Kidney tubule cell (primary cell): ENCODE data around the gene ERBB4.
"Not testable (repeated sequence)": the region's sequence is repeated elsewhere in the genome, so short reads cannot be mapped to it uniquely, and the experiment has no call there.

ENCODE experiments used
- DNase-seq: peaks from one replicate; pipeline ENCODE4 v3.0.0-alpha.2; 2018; ENCODE audit warnings: low spot score

Gene ERBB4

DNA sequence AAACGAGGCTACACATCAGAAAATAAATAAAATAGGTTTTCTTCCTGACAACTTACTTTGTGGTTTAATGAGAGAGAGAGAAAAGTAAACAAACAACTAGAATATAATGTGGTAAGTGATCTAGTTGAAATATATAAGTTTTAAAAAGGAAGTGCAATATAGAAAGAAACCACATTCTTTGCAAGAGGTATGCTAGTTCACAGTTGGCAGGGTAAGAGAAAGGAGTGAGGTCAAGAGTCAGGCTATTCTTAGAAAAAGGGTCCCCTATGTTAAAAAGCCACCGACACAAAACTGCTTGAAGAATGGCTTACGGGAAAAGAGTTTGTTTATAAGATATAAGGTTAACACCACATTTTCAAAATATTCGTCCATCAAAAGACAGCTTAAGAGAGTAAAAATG, 462.1 kb downstream of the ERBB4 start:
- no peak for DNase-seq

- DNase-seq = peak; percentile 30
Measured at GRCh38 chr2:212073360-212073759, 465.2 kb downstream of the ERBB4 start.

DNA sequence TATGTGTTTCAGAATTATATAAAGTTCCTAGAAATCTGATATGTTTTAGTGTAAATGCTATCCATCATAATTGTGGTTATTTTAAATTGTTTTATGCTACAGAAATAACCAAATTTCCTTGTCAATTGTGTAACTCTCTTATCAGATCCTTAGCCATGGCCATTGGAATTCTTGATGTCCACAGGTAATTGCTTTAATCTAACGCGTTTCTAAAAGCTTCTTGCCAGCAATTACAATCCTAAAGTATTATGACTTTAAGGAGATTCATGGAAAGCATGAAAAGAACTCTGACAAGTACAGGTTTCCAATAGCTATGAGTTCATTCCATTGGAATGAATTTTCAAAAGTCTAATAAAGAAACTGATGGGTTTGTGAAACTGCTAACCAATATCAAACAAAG, 472.1 kb downstream of the ERBB4 start:
- no peak for DNase-seq

GRCh38 chr2:212064318-212064717, 474.3 kb downstream of the ERBB4 start:
- DNase-seq = no peak

DNA sequence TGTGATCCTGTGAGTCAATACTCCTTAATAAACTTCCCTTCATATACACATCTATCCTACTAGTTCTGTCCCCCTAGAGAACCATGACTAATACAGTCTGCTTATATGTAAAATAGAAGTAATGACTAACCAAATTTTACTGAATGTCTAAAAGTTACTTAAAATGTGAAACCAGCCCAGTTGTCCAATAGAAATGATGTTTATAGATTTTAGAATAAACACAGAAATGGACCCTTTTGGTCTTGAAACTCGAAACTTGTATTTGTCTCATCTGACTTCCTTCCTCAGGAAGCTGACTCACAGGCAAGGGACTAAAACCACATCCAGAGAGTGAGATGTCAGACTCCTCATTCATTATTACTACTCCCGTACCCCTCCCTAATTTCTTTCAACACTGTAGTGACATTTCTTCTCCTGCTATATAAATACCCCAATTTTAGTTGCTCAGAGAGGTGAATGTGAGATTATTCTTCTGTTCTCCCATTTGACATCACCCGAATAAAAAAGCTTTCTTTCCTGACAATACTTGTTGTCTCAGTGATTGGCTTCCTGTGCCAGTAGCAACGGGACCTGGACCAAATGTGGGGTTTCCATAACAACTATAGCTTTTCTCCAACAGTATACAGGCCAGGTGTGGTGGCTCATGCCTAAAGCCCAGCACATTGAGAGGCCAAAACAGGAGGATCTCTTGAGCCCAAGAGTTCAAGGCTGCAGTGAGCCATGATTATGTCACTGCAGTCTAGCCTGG, 486.0 kb downstream of the ERBB4 start:
- DNase-seq = no peak

DNA sequence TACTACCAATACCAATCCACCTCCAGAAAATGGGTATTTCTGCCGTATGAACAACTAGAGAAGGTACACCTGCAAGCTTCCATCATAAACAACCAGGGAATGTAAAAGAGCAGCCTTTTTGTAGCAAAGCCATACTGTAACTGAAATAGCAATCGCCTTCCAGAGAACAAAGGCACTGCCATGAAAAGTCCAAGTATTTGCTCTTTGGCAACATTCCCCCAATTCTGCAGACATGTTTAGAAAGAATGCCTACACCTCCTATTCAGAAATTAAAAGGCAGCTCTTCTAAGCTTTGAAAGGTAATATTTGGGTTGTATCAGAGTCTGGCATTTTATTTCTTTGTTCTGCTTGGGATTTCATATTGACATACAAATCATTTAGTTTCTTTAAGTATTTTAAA, 487.7 kb downstream of the ERBB4 start:
- DNase-seq = no peak

DNA sequence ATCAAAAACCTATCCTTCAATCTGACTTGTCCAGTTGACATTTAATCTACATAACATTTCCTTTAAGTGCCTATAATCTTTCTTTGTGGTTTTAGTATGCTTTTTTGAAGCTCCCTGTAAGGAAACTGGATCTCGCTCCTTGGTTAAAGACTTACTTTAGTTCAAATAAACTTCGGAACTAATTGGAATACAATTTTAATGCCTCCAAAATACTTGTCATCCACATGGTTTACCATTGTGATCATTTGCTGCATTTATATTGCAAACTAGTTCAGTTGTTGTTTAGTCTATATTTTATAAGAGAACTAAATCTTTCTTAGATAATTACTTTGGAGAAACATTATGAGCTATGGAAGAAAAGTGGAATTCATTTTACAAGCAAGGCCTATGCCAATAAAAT, 496.0 kb downstream of the ERBB4 start:
- DNase-seq = no peak

- DNase-seq = no peak
Measured at GRCh38 chr2:212037062-212037461, 501.5 kb downstream of the ERBB4 start.

DNA sequence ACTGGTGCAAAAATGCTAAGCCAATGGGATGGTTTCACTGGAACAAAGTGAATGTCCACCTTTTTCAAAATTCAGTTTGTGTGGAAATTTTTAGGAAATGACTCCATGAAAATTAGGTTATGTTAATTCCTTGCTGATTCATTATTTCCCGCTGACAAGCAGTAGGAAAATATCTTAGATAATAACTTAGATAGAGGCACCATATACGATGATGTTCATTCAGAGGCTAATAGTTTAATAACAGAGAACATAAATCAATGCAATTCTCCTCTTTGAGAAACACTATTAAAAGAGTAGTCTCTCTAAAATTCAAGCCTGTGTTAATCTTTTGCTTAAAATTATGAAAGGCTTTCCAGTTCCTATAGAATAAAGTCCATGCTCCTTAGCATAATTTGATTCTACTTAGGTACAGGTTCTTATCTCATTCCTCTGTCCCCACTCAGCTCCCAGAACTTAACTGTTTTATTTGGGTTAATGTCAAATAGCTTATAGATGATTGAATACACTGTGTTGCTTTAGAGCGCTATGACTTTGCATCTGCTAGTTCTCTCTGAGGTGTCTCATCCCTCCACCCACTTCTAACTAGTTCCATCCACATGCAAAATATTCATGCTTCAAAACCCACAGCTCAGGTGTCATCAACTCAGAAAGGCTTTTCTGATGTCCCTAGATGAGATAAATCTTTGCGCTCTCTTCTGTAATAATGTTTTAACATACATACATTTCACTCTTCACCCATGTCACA, 503.6 kb downstream of the ERBB4 start:
- DNase-seq = no peak

- no peak for DNase-seq
Measured at GRCh38 chr2:212033888-212034287, 504.7 kb downstream of the ERBB4 start.

GRCh38 chr2:212032536-212033219, 505.9 kb downstream of the ERBB4 start:
- no peak for DNase-seq

GRCh38 chr2:212032032-212032431, 506.6 kb downstream of the ERBB4 start:
- DNase-seq = peak; percentile 27

DNA sequence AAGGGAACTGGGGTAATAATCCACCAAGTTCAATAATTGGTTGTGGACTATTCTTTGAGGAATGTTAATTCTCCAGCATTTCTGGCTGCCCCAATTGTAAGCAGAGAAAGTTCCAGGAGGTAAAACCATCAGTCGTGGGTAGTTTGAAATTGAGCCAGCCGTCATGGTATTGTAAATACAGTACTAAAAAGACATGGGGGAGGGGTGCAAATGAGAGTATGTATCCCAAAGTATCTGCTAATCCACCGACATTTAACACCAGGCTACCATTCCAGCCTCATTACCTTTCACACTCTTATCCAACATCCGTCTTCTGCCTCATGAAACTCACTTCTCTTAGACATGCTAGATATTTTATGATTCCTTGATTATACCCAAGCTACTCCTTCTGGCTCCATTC, 507.9 kb downstream of the ERBB4 start:
- DNase-seq = no peak

DNA sequence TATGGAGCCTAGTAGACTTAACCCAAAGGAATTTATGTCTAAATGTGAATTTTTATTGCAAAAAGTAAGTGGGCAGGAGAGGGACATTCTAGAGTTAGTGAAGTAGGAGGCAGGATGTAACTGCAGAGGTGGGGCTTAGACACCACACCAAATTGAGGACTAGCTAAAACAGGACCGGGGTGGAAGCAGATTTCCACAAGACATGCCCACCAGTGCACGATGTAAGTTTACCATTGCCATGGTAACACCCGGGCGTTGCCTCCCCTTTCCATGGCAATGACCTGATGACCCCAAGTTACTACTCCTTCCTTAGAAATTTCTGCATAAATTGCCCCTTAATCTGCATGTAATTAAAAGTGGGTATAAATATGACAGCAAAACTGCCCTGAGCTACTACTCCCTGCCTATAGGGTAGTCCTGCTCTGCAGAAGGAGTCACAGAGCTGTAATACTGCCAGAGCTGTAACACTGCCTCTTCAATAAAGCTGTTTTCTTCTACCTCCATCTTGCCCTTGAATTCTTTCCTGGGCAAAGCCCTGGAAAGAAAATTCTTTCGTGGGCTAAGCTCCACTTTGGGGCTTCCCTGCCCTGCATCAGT, 509.7 kb downstream of the ERBB4 start:
- no peak for DNase-seq

DNA sequence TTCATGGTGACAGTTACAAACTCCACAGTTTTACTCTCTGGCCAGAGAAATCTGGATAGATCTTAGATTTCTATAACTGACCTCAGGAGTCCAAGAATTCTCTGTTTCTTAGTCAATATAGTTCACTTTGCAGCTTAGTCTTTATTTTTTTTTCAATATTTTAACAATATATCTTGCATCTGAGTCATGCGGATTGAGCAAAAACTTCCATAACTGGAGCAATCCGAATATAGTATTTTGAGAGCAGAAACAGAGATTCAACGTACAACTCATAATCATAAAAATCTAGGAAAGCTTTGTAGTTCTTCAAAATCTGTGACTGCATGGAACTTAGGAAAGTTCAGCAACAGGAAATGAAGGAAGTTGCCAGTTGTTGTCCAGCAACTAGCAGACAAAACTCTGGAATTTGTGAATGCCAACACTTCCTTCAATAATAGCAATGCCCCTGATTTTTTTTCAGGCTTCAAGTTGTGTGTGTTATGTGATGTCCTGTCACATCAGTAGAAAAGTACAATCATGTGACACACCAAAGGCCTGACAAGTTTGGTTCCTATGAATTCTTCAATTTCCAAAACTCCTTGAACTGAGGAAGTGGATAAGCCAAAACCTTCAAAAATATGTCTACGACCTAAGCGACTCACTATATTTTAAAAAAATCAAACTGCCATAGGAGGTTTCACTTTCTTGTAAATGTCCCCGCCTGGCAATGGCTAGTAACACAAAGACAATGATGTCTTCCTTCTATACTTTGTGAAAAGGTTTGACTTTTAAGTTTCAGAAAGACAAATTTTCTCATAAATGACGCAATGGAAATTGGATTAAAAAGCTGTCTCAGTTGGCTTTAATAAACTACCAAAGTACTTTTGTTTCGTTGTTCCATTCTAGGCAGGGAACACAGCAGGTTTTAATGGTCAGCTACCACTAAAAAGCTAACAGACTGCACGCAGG, 510.6 kb downstream of the ERBB4 start:
- DNase-seq = no peak

DNA sequence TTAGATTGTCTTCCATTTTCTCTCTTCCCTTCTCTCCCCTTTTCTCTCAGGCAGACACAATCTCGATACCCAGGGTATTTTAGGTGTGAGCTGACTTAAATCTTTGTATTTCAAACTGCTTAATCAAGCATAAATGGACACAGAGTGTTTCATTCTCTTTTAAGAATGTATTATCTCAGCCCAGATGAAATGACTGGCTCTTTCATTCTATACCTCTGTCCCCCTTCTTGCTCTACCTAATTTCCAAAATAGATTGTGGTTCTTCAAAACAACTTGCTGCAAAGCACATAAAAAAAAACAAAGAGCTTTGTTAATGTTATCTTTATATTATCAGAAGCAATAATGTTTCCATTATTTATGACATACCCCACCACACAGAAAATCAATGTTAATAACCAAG, 514.6 kb downstream of the ERBB4 start:
- DNase-seq = no peak

DNA sequence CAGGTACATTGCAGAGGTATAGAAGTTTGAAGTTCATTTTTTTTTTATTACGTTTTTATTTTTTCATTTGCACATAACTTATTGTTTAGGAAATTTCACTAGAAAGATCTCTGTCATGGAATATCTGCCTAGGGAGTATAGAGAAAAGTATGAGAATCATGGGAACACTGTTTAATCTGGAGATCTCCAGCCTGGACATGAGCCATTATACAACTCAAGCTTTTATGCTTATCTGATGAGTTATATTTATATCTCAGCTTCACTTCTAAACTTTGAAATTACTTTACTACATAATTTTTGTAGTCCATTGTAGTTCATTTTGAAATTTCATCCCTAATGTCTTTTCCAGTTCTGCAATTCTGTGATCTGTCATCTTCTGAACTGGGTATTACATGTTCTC, 515.6 kb downstream of the ERBB4 start:
- DNase-seq = no peak

DNA sequence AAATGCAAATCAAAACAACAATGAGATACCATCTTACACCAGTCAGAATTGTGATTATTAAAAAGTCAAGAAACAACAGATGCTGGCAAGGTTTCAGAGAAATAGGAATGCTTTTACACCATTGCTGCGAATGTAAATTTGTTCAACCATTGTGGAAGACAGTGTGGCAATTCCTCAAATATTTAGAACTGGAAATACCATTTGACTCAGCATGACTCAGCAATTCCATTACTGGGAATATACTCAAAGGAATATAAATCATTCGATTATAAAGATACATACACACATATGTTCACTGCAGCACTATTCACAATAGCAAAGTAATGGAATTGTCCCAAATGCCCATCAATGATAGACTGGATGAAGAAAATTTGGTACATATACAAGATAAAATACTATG, 516.7 kb downstream of the ERBB4 start:
- peak; percentile 56 for DNase-seq

DNA sequence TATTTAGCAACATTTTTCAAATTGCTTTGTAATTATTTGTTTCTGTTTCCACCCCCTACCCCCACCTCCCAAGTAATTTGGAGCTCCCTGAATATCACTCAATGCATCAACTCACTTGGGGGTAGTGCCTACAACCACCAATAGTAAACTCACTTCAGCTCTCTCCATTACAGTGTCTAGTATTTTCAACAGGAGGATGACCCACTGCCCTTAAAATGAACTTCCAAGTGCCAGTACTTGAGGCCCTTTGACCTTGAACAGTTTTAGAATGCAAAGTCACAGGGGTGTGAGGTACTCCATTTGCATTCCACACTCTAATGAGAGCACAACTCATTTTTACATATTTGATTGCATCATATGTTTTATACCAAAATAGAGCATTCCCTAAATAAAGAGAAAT, 523.0 kb downstream of the ERBB4 start:
- no peak for DNase-seq

DNA sequence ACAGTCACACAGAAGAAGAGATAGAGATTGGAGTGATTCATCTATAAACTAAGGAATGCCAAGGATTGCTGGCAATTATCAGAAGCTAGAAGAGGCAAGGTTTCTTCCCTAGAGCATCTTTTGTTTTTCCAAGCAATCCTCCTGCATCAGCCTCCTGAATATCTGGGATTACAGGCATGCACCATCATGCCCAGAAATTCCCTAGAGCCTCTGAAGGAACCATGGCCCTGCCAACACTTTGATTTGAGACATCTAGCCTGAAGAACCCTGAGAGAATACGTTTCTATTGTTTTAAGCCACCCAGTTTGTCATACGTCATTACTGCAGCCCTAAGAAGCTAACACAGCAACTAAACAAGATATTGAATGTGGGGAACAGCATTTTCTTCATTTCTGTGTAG, 525.0 kb downstream of the ERBB4 start:
- no peak for DNase-seq

- not testable (repeated sequence) for DNase-seq
Measured at GRCh38 chr2:212010305-212010704, 528.3 kb downstream of the ERBB4 start.

DNA sequence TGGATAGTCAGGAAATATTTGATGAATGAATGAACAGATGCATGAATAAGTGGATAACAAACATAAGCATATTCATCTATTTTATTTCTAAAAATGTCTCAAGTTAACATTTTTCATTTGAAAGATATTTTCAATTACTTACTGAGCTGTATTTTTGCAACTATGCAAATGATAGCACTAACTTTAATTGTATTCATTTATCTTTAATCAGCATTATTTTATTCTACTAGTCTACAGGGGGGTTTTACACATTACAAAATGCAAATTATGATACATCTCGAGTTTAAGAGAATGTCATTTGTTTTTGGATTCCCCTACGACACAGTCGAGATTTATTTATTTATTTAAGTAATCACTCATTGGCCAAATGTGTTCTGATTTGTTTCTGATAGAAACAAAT, 530.6 kb downstream of the ERBB4 start:
- DNase-seq = no peak
